Esophagus muscularis mucosa (tissue), 3 donors: ENCODE measurements around the gene SYCE1.

Source experiments
- CTCF ChIP-seq, 3 experiments: fragments of 200-600 bp in 2 of 3; fragments of 450-650 bp in 1 of 3; sonication (generic) in 2 of 3; IDR thresholded peaks; one replicate each; pipeline ENCODE4 v1.5.1; 2017 to 2019; ENCODE audit warnings: antibody characterized with exemption in 3 of 3, mild to moderate bottlenecking in 2 of 3, moderate library complexity in 1 of 3
- POLR2A ChIP-seq: fragments of 450-650 bp; IDR thresholded peaks from one replicate; pipeline ENCODE4 v1.6.1; 2017; ENCODE audit warnings: antibody characterized with exemption, moderate library complexity, mild to moderate bottlenecking, low read depth
- POLR2AphosphoS5 ChIP-seq, 2 donors: sonication (generic); formaldehyde crosslinking; IDR thresholded peaks; one replicate each; pipeline ENCODE4 v1.6.1; 2017; ENCODE audit warnings: antibody characterized with exemption in 2 of 2

DNA sequence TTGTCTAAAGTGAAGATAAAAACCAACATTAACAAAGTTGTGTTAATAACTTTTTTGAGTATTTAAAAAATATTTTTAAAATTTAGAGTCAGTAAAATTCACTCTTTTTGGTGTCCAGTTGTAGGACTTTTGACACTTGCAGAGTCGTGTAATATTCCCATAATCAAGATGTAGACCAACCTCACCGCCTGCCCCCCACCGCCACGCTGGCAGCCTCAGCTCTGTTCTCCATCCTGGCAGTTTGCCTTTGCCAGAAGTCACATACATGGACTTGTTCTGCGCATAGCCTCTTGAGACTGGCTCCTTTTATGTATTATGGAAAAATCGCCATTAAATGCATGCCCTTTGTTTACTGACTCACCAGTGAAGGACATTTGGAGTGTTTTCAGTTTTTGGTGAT lies 27.3 kb upstream of the SYCE1 start:
- TF ChIP-seq POLR2A = no peak
- TF ChIP-seq CTCF (IDR thresholded peaks at IDR 0.05) = no peak
- no peak for TF ChIP-seq POLR2AphosphoS5 (IDR thresholded peaks at IDR 0.05)
